ENCODE results near the gene PCP4L1.
A peak's percentile ranks its signal among the peaks of the same experiment; 100 is the strongest.

The PCP4L1 gene

GRCh38 chr1:161267321-161267720 lies 8.8 kb downstream of the PCP4L1 start:
- no peak for DNase-seq (ENCODE audit: low spot score)

GRCh38 chr1:161273402-161273801 lies 14.9 kb downstream of the PCP4L1 start:
- no peak for DNase-seq (ENCODE audit: low spot score)

- no peak for DNase-seq (ENCODE audit: low spot score)
Measured at GRCh38 chr1:161274874-161275273, 16.3 kb downstream of the PCP4L1 start.

- DNase-seq (ENCODE audit: low spot score): no peak
Measured at GRCh38 chr1:161282991-161283390, 24.4 kb downstream of the PCP4L1 start.

- DNase-seq (ENCODE audit: low spot score): no peak
Measured at GRCh38 chr1:161285113-161285512, 26.6 kb downstream of the PCP4L1 start.

GRCh38 chr1:161285521-161285920 lies 27.0 kb downstream of the PCP4L1 start:
- DNase-seq (ENCODE audit: low spot score): no peak

- DNase-seq (ENCODE audit: low spot score): no peak
Measured at GRCh38 chr1:161287482-161288054, 29.0 kb downstream of the PCP4L1 start.

GRCh38 chr1:161290779-161291178 lies 32.2 kb downstream of the PCP4L1 start:
- DNase-seq (ENCODE audit: low spot score): no peak

- DNase-seq (ENCODE audit: low spot score): no peak
Measured at GRCh38 chr1:161297415-161297814, 38.9 kb downstream of the PCP4L1 start.

- no peak for DNase-seq (ENCODE audit: low spot score)
Measured at GRCh38 chr1:161298116-161298515, 39.6 kb downstream of the PCP4L1 start.

- no peak for DNase-seq (ENCODE audit: low spot score)
Measured at GRCh38 chr1:161299347-161299746, 40.8 kb downstream of the PCP4L1 start.

- DNase-seq (ENCODE audit: low spot score): no peak
Measured at GRCh38 chr1:161300478-161300877, 41.9 kb downstream of the PCP4L1 start.

GRCh38 chr1:161304927-161305866 lies 46.7 kb downstream of the PCP4L1 start:
- DNase-seq (ENCODE audit: low spot score): no peak

- peak; percentile 24 for DNase-seq (ENCODE audit: low spot score)
Measured at GRCh38 chr1:161305867-161306519, 47.4 kb downstream of the PCP4L1 start.

- DNase-seq (ENCODE audit: low spot score): no peak
Measured at GRCh38 chr1:161307230-161307768, 48.8 kb downstream of the PCP4L1 start.

- no peak for DNase-seq (ENCODE audit: low spot score)
Measured at GRCh38 chr1:161307892-161308638, 49.5 kb downstream of the PCP4L1 start.

GRCh38 chr1:161309868-161310267 lies 51.3 kb downstream of the PCP4L1 start, which contains the start of gene MPZ:
Gene MPZ, minus strand, starts transcription at chr1:161309968. Its CDS starts 63 bp downstream, at chr1:161309905.
- no peak for DNase-seq (ENCODE audit: low spot score)

GRCh38 chr1:161311595-161312181 lies 53.1 kb downstream of the PCP4L1 start:
- DNase-seq (ENCODE audit: low spot score): no peak

- no peak for DNase-seq (ENCODE audit: low spot score)
Measured at GRCh38 chr1:161313554-161314200, 55.1 kb downstream of the PCP4L1 start.

- peak; percentile 82 for DNase-seq (ENCODE audit: low spot score)
Measured at GRCh38 chr1:161314201-161314981, 55.8 kb downstream of the PCP4L1 start, which contains the start of gene SDHC. Gene SDHC, plus strand, starts transcription at chr1:161314381. Its CDS starts 25 bp downstream, at chr1:161314406.
